ENCODE results near the gene ING5. TPM values are rescaled to one million over a fixed set of nuclear protein-coding genes. Genes with fewer than 3 reads are reported as not detected.

The ING5 gene
- total RNA-seq, 2 donors from 2014 or later = 27.3 to 64.8 TPM

GRCh38 chr2:241770936-241771285 lies 69.1 kb downstream of the ING5 start:
- TF ChIP-seq, protein P1, sequence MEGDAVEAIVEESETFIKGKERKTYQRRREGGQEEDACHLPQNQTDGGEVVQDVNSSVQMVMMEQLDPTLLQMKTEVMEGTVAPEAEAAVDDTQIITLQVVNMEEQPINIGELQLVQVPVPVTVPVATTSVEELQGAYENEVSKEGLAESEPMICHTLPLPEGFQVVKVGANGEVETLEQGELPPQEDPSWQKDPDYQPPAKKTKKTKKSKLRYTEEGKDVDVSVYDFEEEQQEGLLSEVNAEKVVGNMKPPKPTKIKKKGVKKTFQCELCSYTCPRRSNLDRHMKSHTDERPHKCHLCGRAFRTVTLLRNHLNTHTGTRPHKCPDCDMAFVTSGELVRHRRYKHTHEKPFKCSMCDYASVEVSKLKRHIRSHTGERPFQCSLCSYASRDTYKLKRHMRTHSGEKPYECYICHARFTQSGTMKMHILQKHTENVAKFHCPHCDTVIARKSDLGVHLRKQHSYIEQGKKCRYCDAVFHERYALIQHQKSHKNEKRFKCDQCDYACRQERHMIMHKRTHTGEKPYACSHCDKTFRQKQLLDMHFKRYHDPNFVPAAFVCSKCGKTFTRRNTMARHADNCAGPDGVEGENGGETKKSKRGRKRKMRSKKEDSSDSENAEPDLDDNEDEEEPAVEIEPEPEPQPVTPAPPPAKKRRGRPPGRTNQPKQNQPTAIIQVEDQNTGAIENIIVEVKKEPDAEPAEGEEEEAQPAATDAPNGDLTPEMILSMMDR (IDR thresholded peaks at IDR 0.05) = no peak
- Histone ChIP-seq H3K4me1 (ENCODE audit: control insufficient read depth in 1 of 2, low read depth in 2 of 2) (no peaks in the 10 kb centered on the region), H3K36me3 (no peaks in the 10 kb centered on the region), H3K9me3 (no peaks in the 10 kb centered on the region), H3K4me3 (no peak overlapping the region), H3K27ac (no peak overlapping the region), H3K27me3 (replicated peaks; ENCODE audit: insufficient read depth) (no peaks in the 10 kb centered on the region)
- no peak for ATAC-seq (ENCODE audit: insufficient number of reproducible peaks, low FRiP score, low read depth)
- no peak for DNase-seq (ENCODE audit: low spot score)

- DNase-seq (ENCODE audit: low spot score) (no peak), ATAC-seq (ENCODE audit: insufficient number of reproducible peaks, low FRiP score, low read depth) (no peak)
- no peak overlapping the region for H3K27ac ChIP-seq
- H3K36me3 ChIP-seq = no peaks in the 10 kb centered on the region
- no peaks in the 10 kb centered on the region for H3K9me3 ChIP-seq
- H3K4me1 ChIP-seq (ENCODE audit: control insufficient read depth in 1 of 2, low read depth in 2 of 2) = no peaks in the 10 kb centered on the region
- H3K27me3 ChIP-seq (replicated peaks; ENCODE audit: insufficient read depth) = no peaks in the 10 kb centered on the region
- H3K4me3 ChIP-seq = no peak overlapping the region
- TF ChIP-seq, protein P1 (IDR thresholded peaks at IDR 0.05) = no peak
Measured at GRCh38 chr2:241771286-241772062, 69.6 kb downstream of the ING5 start.

DNA sequence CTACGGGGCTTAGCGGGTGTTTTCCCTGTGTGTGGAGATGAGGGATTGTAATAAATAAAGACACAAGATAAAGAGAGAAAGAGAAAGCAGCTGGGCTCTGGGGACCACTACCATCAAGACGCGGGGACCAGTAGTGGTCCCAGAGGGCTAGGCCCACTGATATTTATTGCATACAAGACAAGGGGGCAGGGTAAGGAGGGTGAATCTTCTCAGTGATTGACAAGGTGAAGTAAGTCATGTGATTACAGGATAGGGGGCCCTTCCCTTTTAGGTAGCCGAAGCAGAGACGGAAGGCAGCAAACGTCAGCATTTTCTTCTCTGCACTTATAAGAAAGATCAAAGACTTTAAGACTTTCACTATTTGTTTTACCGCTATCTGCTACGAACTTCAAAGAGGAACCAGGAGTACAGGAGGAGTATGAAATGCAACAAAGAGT lies 70.2 kb downstream of the ING5 start:
- no peaks in the 10 kb centered on the region for H3K27me3 ChIP-seq (replicated peaks; ENCODE audit: insufficient read depth)
- H3K36me3 ChIP-seq = no peaks in the 10 kb centered on the region
- ATAC-seq (ENCODE audit: insufficient number of reproducible peaks, low FRiP score, low read depth) = no peak
- H3K27ac ChIP-seq = no peak overlapping the region
- H3K4me3 ChIP-seq = no peak overlapping the region
- TF ChIP-seq, protein P1 (IDR thresholded peaks at IDR 0.05) = no peak
- no peak for DNase-seq (ENCODE audit: low spot score)
- no peaks in the 10 kb centered on the region for H3K4me1 ChIP-seq (ENCODE audit: control insufficient read depth in 1 of 2, low read depth in 2 of 2)
- no peaks in the 10 kb centered on the region for H3K9me3 ChIP-seq

- DNase-seq (ENCODE audit: low spot score) (no peak), ATAC-seq (ENCODE audit: insufficient number of reproducible peaks, low FRiP score, low read depth) (no peak)
- TF ChIP-seq, protein P1 (IDR thresholded peaks at IDR 0.05) = no peak
- H3K36me3 ChIP-seq = no peaks in the 10 kb centered on the region
- H3K4me3 ChIP-seq = no peak overlapping the region
- no peaks in the 10 kb centered on the region for H3K9me3 ChIP-seq
- no peaks in the 10 kb centered on the region for H3K27me3 ChIP-seq (replicated peaks; ENCODE audit: insufficient read depth)
- H3K27ac ChIP-seq = no peak overlapping the region
- no peaks in the 10 kb centered on the region for H3K4me1 ChIP-seq (ENCODE audit: control insufficient read depth in 1 of 2, low read depth in 2 of 2)
Measured at GRCh38 chr2:241773511-241774418, 71.9 kb downstream of the ING5 start.

Measured in thoracic aorta (tissue), 2 donors.